GM12878 (cell line): Measurements from ENCODE around the gene SDHC. TPM values are rescaled to one million over a fixed set of nuclear protein-coding genes. Genes with fewer than 3 reads are reported as not detected.

Experiments
- ATAC-seq: fragments of 200-7000 bp; cut with Tn5 transposase; 3 replicates; pipeline ENCODE4 v1.9.1; 2020; ENCODE audit warnings: mild to moderate bottlenecking, moderate library complexity
- BruUV-seq: library from RNA; stranded (reverse); fragments of 400-500 nt; replicated peaks from 2 replicates; lab custom pipeline; 2021; lab: Mats Ljungman, UMichigan
- CTCF ChIA-PET: fragments of 300-600 bp; sonication (Branson Sonifier 250); formaldehyde crosslinking; extraction: SDS; loops from one replicate; lab custom pipeline; 2021; ENCODE audit warnings: inconsistent platforms; lab: Yijun Ruan, JAX
- POLR2A ChIA-PET: fragments of 350-600 bp; formaldehyde crosslinking; extraction: SDS; loops from one replicate; lab custom pipeline; 2021; ENCODE audit warnings: inconsistent platforms; lab: Charles Lee
- RAD21 ChIA-PET: fragments of 300-600 bp; sonication (Branson Sonifier 250); formaldehyde crosslinking; loops from one replicate; lab custom pipeline; 2023; ENCODE audit warnings: antibody characterized with exemption; ENCODE audit not compliant: unreplicated experiment; lab: Charles Lee
- SMC1A ChIA-PET: fragments of 300-600 bp; sonication (Branson Sonifier 250); formaldehyde crosslinking; loops from one replicate; lab custom pipeline; 2023; ENCODE audit not compliant: unreplicated experiment, uncharacterized antibody; lab: Charles Lee
- DNase-seq: peaks from one replicate; pipeline ENCODE4 v3.0.0-alpha.2; 2011; ENCODE audit warnings: low read depth, low spot score
- FAIRE-seq: peaks from 3 replicates; lab custom pipeline; 2011; peaks lifted over from hg19 to GRCh38; lab: Jason Lieb, UNC
- H2AFZ ChIP-seq: 2 replicates; pipeline ENCODE4 v1.6.0; 2011; ENCODE audit warnings: low read depth, low read length, control low read depth; ENCODE audit not compliant: control insufficient read depth
- H3K27ac ChIP-seq: 2 replicates; pipeline ENCODE4 v1.5.1; 2011; ENCODE audit warnings: control low read depth; ENCODE audit not compliant: control insufficient read depth, insufficient read depth
- H3K27me3 ChIP-seq, 2 experiments: replicated peaks in 1 of 2; 2 replicates each; pipeline versions ENCODE4 v1.6.0 to v1.6.1; 2011; ENCODE audit warnings: low read length in 1 of 2; ENCODE audit not compliant: control insufficient read depth in 2 of 2, insufficient read depth in 2 of 2
- H3K36me3 ChIP-seq, 2 experiments: 2 replicates each; pipeline ENCODE4 v1.5.1; 2011; ENCODE audit warnings: low read length in 1 of 2; ENCODE audit not compliant: control insufficient read depth in 2 of 2, insufficient read depth in 2 of 2
- H3K4me1 ChIP-seq: 2 replicates; pipeline ENCODE4 v1.6.1; 2011; ENCODE audit warnings: mild to moderate bottlenecking, low read length, moderate library complexity, mixed read lengths; ENCODE audit not compliant: control insufficient read depth, insufficient read depth
- H3K4me2 ChIP-seq: 2 replicates; pipeline ENCODE4 v1.6.0; 2011; ENCODE audit warnings: control low read depth; ENCODE audit not compliant: control insufficient read depth, insufficient read depth
- H3K4me3 ChIP-seq: fragments of 200-600 bp; sonication (generic); 2 replicates; pipeline ENCODE4 v1.5.1; 2016
- H3K79me2 ChIP-seq: 2 replicates; pipeline ENCODE4 v1.6.0; 2011; ENCODE audit warnings: low read length; ENCODE audit not compliant: control insufficient read depth, insufficient read depth
- H3K9ac ChIP-seq: 2 replicates; pipeline ENCODE4 v1.8.0; 2011; ENCODE audit warnings: low read length, control low read depth, mixed read lengths; ENCODE audit not compliant: control insufficient read depth, insufficient read depth
- H3K9me3 ChIP-seq: replicated peaks from 3 replicates; pipeline ENCODE4 v1.5.1; 2011; ENCODE audit warnings: mild to moderate bottlenecking, low read length; ENCODE audit not compliant: control insufficient read depth, insufficient read depth
- H4K20me1 ChIP-seq: 2 replicates; pipeline ENCODE4 v1.6.0; 2011; ENCODE audit not compliant: control insufficient read depth, insufficient read depth
- KAT2A ChIP-seq: conservative IDR thresholded peaks from 2 replicates; pipeline ENCODE4 v1.6.1; 2011; ENCODE audit warnings: low read depth, low read length; ENCODE audit not compliant: control insufficient read depth
- NFYA ChIP-seq: IDR thresholded peaks from 2 replicates; pipeline ENCODE4 v1.6.1; 2011; ENCODE audit warnings: low read depth, mild to moderate bottlenecking, low read length, improper control_type of control experiment, borderline replicate concordance
- POLR2AphosphoS5 ChIP-seq: IDR thresholded peaks from 2 replicates; pipeline ENCODE4 v1.6.1; 2011; ENCODE audit warnings: mild to moderate bottlenecking, low read length, inconsistent platforms
- SUZ12 ChIP-seq: fragments of 200-600 bp; sonication (generic); IDR thresholded peaks from one replicate; pipeline ENCODE4 v1.6.1; 2018; ENCODE audit warnings: antibody characterized with exemption, mild to moderate bottlenecking; ENCODE audit not compliant: unreplicated experiment
- TAF1 ChIP-seq: IDR thresholded peaks from 2 replicates; pipeline ENCODE4 v1.6.1; 2011; ENCODE audit warnings: mild to moderate bottlenecking, low read depth, low read length, borderline replicate concordance
- WGBS: methylation state at CpG from one replicate; pipeline ENCODE4 v1.1.6; 2016; ENCODE audit warnings: low lambda C conversion rate; ENCODE audit not compliant: insufficient replicate concordance, insufficient coverage; ENCODE audit errors: missing lambda C conversion rate; 5-methylcytosine and 5-hydroxymethylcytosine counted together
- in situ Hi-C: fragments of 300-500 bp; cut with MboI; formaldehyde crosslinking; loops from 9 replicates; pipeline ENCODE4 v1.14.3; 2018; ENCODE audit warnings: mixed read lengths
- intact Hi-C: fragments of 100-400 bp; cut with micrococcal nuclease; formaldehyde crosslinking; loops from one replicate; pipeline ENCODE4 v1.14.2; 2022; ENCODE audit not compliant: unreplicated experiment
- polyA plus RNA-seq, 11 experiments: library from polyadenylated mRNA; depleted of rRNA in 4 of 11; unstranded in 6 of 11; stranded (reverse) in 5 of 11; fragments of >200 nt; fragmentation: Nextera tagmentation in 4 of 11; fragmentation: Illumina TruSeq in 1 of 11; extraction: Ambion mirVana in 4 of 11; extraction: Trizol in 1 of 11; gene quantifications; 1 replicate in 1 of 11; 2 replicates in 10 of 11; pipeline versions ENCODE4 v1.2.1 to v1.2.3, GENCODE V29; 2011 to 2016; ENCODE audit warnings: inconsistent platforms in 2 of 11, missing spikeins in 2 of 11, low read depth in 1 of 11
- total RNA-seq, 4 experiments: library from RNA; depleted of rRNA in 3 of 4; stranded (reverse); fragments of >200 nt in 3 of 4; fragmentation: Illumina TruSeq in 1 of 4; extraction: Trizol in 1 of 4; gene quantifications; 2 replicates each; pipeline versions ENCODE4 v1.2.1 to v1.2.3, GENCODE V29; 2013 to 2021
- TF ChIP-seq, protein P1 (sequence below): fragments of 450-650 bp; formaldehyde crosslinking; IDR thresholded peaks from 2 replicates; pipeline ENCODE4 v1.4.0; 2020; ENCODE audit warnings: mild to moderate bottlenecking, moderate library complexity
- TF ChIP-seq, protein P2 (sequence below): IDR thresholded peaks from 2 replicates; pipeline ENCODE4 v1.6.1; 2011; ENCODE audit warnings: low read depth, low read length, improper control_type of control experiment, borderline replicate concordance

SDHC gene
- total and polyA plus RNA-seq, 10 of the 15 experiments (the other 5 are each of a cell fraction or from before 2014, with no cell fraction given): 18.4 to 340 (median 178) TPM

DNA sequence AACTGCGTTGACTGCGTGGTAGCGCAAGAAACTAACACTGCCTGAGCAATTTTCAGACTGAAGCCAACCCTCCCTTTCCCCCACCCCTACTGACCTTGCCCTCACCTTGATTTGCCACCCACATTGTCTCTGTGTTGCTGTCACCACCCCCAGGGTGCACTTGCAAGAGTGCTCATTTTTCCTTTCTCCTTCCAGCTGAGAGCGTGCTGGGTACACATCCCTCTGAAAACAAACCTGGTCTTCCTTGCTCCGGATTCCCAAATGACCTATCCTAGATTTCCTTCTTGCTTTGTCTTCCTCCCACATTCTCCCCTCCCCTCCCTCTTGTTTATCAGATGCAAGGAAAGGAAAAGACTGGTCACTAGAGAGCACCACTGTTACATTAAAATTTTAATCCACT, 28.7 kb upstream of the SDHC start:
- 72% methylated on average over 5 of the region's 5 CpGs for WGBS
- POLR2A ChIA-PET: interaction anchor here (0.6 kb wide), 1 partner anchor 55 kb away, joined by 3 read pairs; no protein-coding TSS in a partner anchor
- DNase-seq (no peak), FAIRE-seq (no peak), ATAC-seq (no peak)
- H3K27me3 ChIP-seq: peaks cover 0 to 3% of the 10 kb centered on the region in 2 experiments; a peak in 1 of 4 replicates
- BruUV-seq: no TSS peak
- TF ChIP-seq SUZ12: no peak
- TF ChIP-seq, protein P1, sequence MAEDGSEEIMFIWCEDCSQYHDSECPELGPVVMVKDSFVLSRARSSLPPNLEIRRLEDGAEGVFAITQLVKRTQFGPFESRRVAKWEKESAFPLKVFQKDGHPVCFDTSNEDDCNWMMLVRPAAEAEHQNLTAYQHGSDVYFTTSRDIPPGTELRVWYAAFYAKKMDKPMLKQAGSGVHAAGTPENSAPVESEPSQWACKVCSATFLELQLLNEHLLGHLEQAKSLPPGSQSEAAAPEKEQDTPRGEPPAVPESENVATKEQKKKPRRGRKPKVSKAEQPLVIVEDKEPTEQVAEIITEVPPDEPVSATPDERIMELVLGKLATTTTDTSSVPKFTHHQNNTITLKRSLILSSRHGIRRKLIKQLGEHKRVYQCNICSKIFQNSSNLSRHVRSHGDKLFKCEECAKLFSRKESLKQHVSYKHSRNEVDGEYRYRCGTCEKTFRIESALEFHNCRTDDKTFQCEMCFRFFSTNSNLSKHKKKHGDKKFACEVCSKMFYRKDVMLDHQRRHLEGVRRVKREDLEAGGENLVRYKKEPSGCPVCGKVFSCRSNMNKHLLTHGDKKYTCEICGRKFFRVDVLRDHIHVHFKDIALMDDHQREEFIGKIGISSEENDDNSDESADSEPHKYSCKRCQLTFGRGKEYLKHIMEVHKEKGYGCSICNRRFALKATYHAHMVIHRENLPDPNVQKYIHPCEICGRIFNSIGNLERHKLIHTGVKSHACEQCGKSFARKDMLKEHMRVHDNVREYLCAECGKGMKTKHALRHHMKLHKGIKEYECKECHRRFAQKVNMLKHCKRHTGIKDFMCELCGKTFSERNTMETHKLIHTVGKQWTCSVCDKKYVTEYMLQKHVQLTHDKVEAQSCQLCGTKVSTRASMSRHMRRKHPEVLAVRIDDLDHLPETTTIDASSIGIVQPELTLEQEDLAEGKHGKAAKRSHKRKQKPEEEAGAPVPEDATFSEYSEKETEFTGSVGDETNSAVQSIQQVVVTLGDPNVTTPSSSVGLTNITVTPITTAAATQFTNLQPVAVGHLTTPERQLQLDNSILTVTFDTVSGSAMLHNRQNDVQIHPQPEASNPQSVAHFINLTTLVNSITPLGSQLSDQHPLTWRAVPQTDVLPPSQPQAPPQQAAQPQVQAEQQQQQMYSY (CRISPR knock-in tag): no peak
- no peak for TF ChIP-seq POLR2AphosphoS5
- no peak for TF ChIP-seq NFYA
- TF ChIP-seq KAT2A: no peak
- TF ChIP-seq TAF1: no peak
- TF ChIP-seq, protein P2, sequence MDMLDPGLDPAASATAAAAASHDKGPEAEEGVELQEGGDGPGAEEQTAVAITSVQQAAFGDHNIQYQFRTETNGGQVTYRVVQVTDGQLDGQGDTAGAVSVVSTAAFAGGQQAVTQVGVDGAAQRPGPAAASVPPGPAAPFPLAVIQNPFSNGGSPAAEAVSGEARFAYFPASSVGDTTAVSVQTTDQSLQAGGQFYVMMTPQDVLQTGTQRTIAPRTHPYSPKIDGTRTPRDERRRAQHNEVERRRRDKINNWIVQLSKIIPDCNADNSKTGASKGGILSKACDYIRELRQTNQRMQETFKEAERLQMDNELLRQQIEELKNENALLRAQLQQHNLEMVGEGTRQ: no peak
- H3K4me3 ChIP-seq: no peak overlapping the region
- H3K4me2 ChIP-seq: no peak overlapping the region
- H3K4me1 ChIP-seq: no peaks in the 10 kb centered on the region
- no peak overlapping the region for H3K9ac ChIP-seq
- RAD21 ChIA-PET: no interaction called here
- H3K9me3 ChIP-seq: no peaks in the 10 kb centered on the region
- intact Hi-C loops (no loop called here), in situ Hi-C loops (no loop called here)
- no peaks in the 10 kb centered on the region for H3K79me2 ChIP-seq
- H3K27ac ChIP-seq: no peak overlapping the region
- SMC1A ChIA-PET: interaction anchor here (0.6 to 1.1 kb wide), 3 partner anchors 10 to 60 kb away, joined by 3 to 4 read pairs (median 4); partner anchors contain the start of gene TOMM40L
- H2AFZ ChIP-seq: no peak overlapping the region
- no peaks in the 10 kb centered on the region for H4K20me1 ChIP-seq
- CTCF ChIA-PET: interaction anchor here (0.6 to 0.8 kb wide), 3 partner anchors 18 to 239 kb away, joined by 3 to 5 read pairs (median 3); no protein-coding TSS in a partner anchor
- H3K36me3 ChIP-seq: no peaks in the 10 kb centered on the region
